A549 (cell line): ENCODE data around the gene GRIN3A. TPM values are rescaled to one million over a fixed set of nuclear protein-coding genes. Genes with fewer than 3 reads are reported as not detected.

Experiments
- ATAC-seq, 2 experiments: fragments of 200-7000 bp in 1 of 2; fragments of >200 bp in 1 of 2; cut with Nextera tagmentation in 1 of 2; cut with Tn5 transposase in 1 of 2; 3 replicates each; pipeline versions ENCODE4 v1.8.0 to v1.9.1; 2018 to 2020; ENCODE audit warnings: mild to moderate bottlenecking in 1 of 2, moderate library complexity in 1 of 2
- CTCF ChIA-PET: fragments of 300-600 bp; sonication (Branson Sonifier 250); formaldehyde crosslinking; extraction: SDS; loops from one replicate; lab custom pipeline; 2021; ENCODE audit warnings: antibody characterized with exemption, inconsistent platforms; lab: Yijun Ruan, JAX
- POLR2A ChIA-PET: fragments of 350-600 bp; formaldehyde crosslinking; extraction: SDS; loops from one replicate; lab custom pipeline; 2021; ENCODE audit warnings: antibody characterized with exemption, inconsistent platforms; lab: Yijun Ruan, JAX
- DNase-seq, 2 experiments: peaks; one replicate each; pipeline versions ENCODE4 v3.0.0 to v3.0.0-alpha.2; 2011 to 2016; ENCODE audit warnings: low read depth in 1 of 2, low spot score in 1 of 2
- FAIRE-seq: peaks from 2 replicates; lab custom pipeline; 2011; peaks lifted over from hg19 to GRCh38; lab: Jason Lieb, UNC
- H3K27ac ChIP-seq, 2 experiments: fragments of >200 bp; sonication (Bioruptor Twin); formaldehyde crosslinking; 3 replicates each; pipeline ENCODE4 v1.5.1; 2016 to 2017
- H3K4me1 ChIP-seq: fragments of >200 bp; sonication (Bioruptor Twin); formaldehyde crosslinking; 3 replicates; pipeline ENCODE4 v1.6.1; 2016
- H3K4me2 ChIP-seq: fragments of >200 bp; sonication (Bioruptor Twin); formaldehyde crosslinking; 3 replicates; pipeline ENCODE4 v1.6.1; 2016
- H3K4me3 ChIP-seq: fragments of >200 bp; sonication (Bioruptor Twin); formaldehyde crosslinking; 3 replicates; pipeline ENCODE4 v1.5.1; 2016
- H3K9me3 ChIP-seq: fragments of >200 bp; sonication (Bioruptor Twin); formaldehyde crosslinking; 3 replicates; pipeline ENCODE4 v1.6.1; 2016
- ATOH8 ChIP-seq: fragments of 250-450 bp; sonication (Bioruptor Pico); IDR thresholded peaks from 2 replicates; pipeline ENCODE4 v1.5.0; 2020; ENCODE audit warnings: low read depth, mild to moderate bottlenecking, moderate library complexity
- BCL3 ChIP-seq: fragments of >200 bp; sonication (Bioruptor Twin); formaldehyde crosslinking; IDR thresholded peaks from 3 replicates; pipeline ENCODE4 v1.6.1; 2016
- BHLHE40 ChIP-seq: IDR thresholded peaks from 2 replicates; pipeline ENCODE4 v1.6.1; 2012; ENCODE audit warnings: low read depth, low read length, inconsistent platforms
- CEBPB ChIP-seq, 2 experiments: fragments of >200 bp in 1 of 2; sonication (Bioruptor Twin) in 1 of 2; formaldehyde crosslinking in 1 of 2; IDR thresholded peaks; 2 replicates each; pipeline ENCODE4 v1.6.1; 2012 to 2016
- CHD2 ChIP-seq: fragments of 150-350 bp; IDR thresholded peaks from 2 replicates; pipeline ENCODE4 v1.6.1; 2014; ENCODE audit warnings: low read length; ENCODE audit not compliant: partially characterized antibody
- EP300 ChIP-seq, 2 experiments: fragments of >200 bp; sonication (Bioruptor Twin); formaldehyde crosslinking; IDR thresholded peaks; 2 replicates in 1 of 2; 3 replicates in 1 of 2; pipeline ENCODE4 v1.6.1; 2016 to 2017
- ESRRA ChIP-seq: fragments of 150-350 bp; IDR thresholded peaks from 2 replicates; pipeline ENCODE4 v1.6.1; 2014; ENCODE audit warnings: mild to moderate bottlenecking, low read length, borderline replicate concordance
- FOSB ChIP-seq: fragments of 250-450 bp; sonication (Bioruptor Pico); IDR thresholded peaks from 2 replicates; pipeline ENCODE4 v1.5.0; 2020; ENCODE audit warnings: mild to moderate bottlenecking, moderate library complexity
- FOXS1 ChIP-seq: fragments of 250-450 bp; sonication (Bioruptor Pico); IDR thresholded peaks from 2 replicates; pipeline ENCODE4 v1.5.0; 2020; ENCODE audit warnings: mild to moderate bottlenecking, moderate library complexity
- HDAC2 ChIP-seq: fragments of 200-600 bp; sonication (generic); IDR thresholded peaks from 2 replicates; pipeline ENCODE4 v1.6.1; 2016
- HMGXB4 ChIP-seq: fragments of 250-450 bp; sonication (Bioruptor Pico); IDR thresholded peaks from 2 replicates; pipeline ENCODE4 v1.5.0; 2021; ENCODE audit warnings: mild to moderate bottlenecking, moderate library complexity, borderline replicate concordance
- JUN ChIP-seq, 2 experiments: fragments of >200 bp; sonication (Bioruptor Twin); formaldehyde crosslinking; IDR thresholded peaks; 2 replicates in 1 of 2; 3 replicates in 1 of 2; pipeline ENCODE4 v1.6.1; 2016 to 2017
- MAFK ChIP-seq: fragments of 450-650 bp; IDR thresholded peaks from 2 replicates; pipeline ENCODE4 v1.6.1; 2014; ENCODE audit not compliant: partially characterized antibody
- MAZ ChIP-seq: fragments of 150-350 bp; IDR thresholded peaks from 2 replicates; pipeline ENCODE4 v1.6.1; 2014; ENCODE audit warnings: antibody characterized with exemption, low read depth, low read length, borderline replicate concordance
- PBX3 ChIP-seq: IDR thresholded peaks from 2 replicates; pipeline ENCODE4 v1.6.1; 2012
- POLR2AphosphoS2 ChIP-seq: conservative IDR thresholded peaks from 2 replicates; pipeline ENCODE4 v1.6.1; 2012; ENCODE audit warnings: low read length, improper control_type of control experiment, inconsistent platforms
- REST ChIP-seq: fragments of 200-600 bp; sonication (generic); IDR thresholded peaks from 2 replicates; pipeline ENCODE4 v1.6.1; 2016; ENCODE audit warnings: antibody characterized with exemption, mild to moderate bottlenecking, moderate library complexity
- RFX5 ChIP-seq: fragments of 450-650 bp; IDR thresholded peaks from 2 replicates; pipeline ENCODE4 v1.7.1; 2014; ENCODE audit warnings: antibody characterized with exemption, mild to moderate bottlenecking, moderate library complexity
- WGBS: methylation state at CpG from one replicate; pipeline ENCODE4 v1.1.6; 2017; ENCODE audit errors: missing lambda C conversion rate; 5-methylcytosine and 5-hydroxymethylcytosine counted together
- polyA plus RNA-seq, 4 experiments: library from polyadenylated mRNA; depleted of rRNA in 3 of 4; stranded (reverse); fragments of >200 nt; fragmentation: RNase III in 1 of 4; extraction: RNeasy Plus Mini Kit Qiagen cat#74134 plus additional on column Dnase treatment in 1 of 4; gene quantifications; 2 replicates in 3 of 4; 3 replicates in 1 of 4; pipeline ENCODE4 v1.2.3, GENCODE V29; 2011 to 2017

The GRIN3A gene
- polyA plus RNA-seq, 2 of the 4 experiments (the other 2 are of a cell fraction) = not detected

- TF ChIP-seq CEBPB (IDR thresholded peaks at IDR 0.05) (no peak), ESRRA (no peak), EP300 (IDR thresholded peaks at IDR 0.05) (no peak), JUN (IDR thresholded peaks at IDR 0.05) (no peak), BCL3 (no peak), REST (no peak), MAFK (no peak), PBX3 (no peak), FOSB (CRISPR knock-in tag) (no peak), HMGXB4 (no peak), CHD2 (no peak), POLR2AphosphoS2 (no peak), FOXS1 (CRISPR knock-in tag) (no peak), RFX5 (no peak), ATOH8 (CRISPR knock-in tag) (no peak), BHLHE40 (no peak), MAZ (no peak), HDAC2 (no peak)
- ChIA-PET POLR2A (no interaction called here), CTCF (interaction anchor here (1.0 kb wide), 1 partner anchor 121 kb away, joined by 3 read pairs; no protein-coding TSS in a partner anchor)
- H3K4me2 ChIP-seq = no peak overlapping the region
- no peak for DNase-seq
- ATAC-seq = no peak
- FAIRE-seq = no peak
- H3K4me3 ChIP-seq = no peak overlapping the region
- H3K4me1 ChIP-seq = no peaks in the 10 kb centered on the region
- WGBS = 86% methylated on average over 5 of the region's 5 CpGs
- no peaks in the 10 kb centered on the region for H3K9me3 ChIP-seq
- no peak overlapping the region for H3K27ac ChIP-seq
Observed at GRCh38 chr9:101569741-101570501, 168.5 kb downstream of the GRIN3A start.
